GM13977 (cell line): ENCODE results near the gene DESI1.
A peak's percentile ranks its signal among the peaks of the same experiment; 100 is the strongest.
"Not testable (repeated sequence)": the region's sequence is repeated elsewhere in the genome, so short reads cannot be mapped to it uniquely, and the experiment has no call there.

Experiments
- DNase-seq: peaks from one replicate; pipeline ENCODE4 v3.0.0; 2012; ENCODE audit warnings: low spot score
- CTCF ChIP-seq: IDR thresholded peaks from 2 replicates; pipeline ENCODE4 v1.5.1; 2012; ENCODE audit warnings: mild to moderate bottlenecking, control low read depth; ENCODE audit not compliant: insufficient read depth; ENCODE audit errors: extremely low read depth, missing control alignments
- in situ Hi-C: fragments of 300-500 bp; cut with MboI; formaldehyde crosslinking; loops from one replicate; pipeline ENCODE4 v1.12.0; 2022; ENCODE audit warnings: low sequenced_read_pairs, low pct_unique_long_range_greater_than_20kb, mixed read lengths, inconsistent platforms; ENCODE audit not compliant: unreplicated experiment

DESI1 gene

GRCh38 chr22:41579297-41579996 lies 41.4 kb downstream of the DESI1 start:
- no peak for DNase-seq
- in situ Hi-C loops, result no loop called here
- no peak for TF ChIP-seq CTCF

- no peak for TF ChIP-seq CTCF
- in situ Hi-C loops, result no loop called here
- DNase-seq, result no peak
Observed at GRCh38 chr22:41578818-41579217, 42.0 kb downstream of the DESI1 start.

GRCh38 chr22:41578114-41578513 lies 42.7 kb downstream of the DESI1 start:
- DNase-seq, result no peak
- in situ Hi-C loops, result no loop called here
- no peak for TF ChIP-seq CTCF

- in situ Hi-C loops, result no loop called here
- peak; percentile 70 for DNase-seq
Observed at GRCh38 chr22:41576877-41577276, 44.0 kb downstream of the DESI1 start.

GRCh38 chr22:41575533-41575932 lies 45.3 kb downstream of the DESI1 start:
- no peak for TF ChIP-seq CTCF
- DNase-seq, result no peak
- in situ Hi-C loops, result no loop called here

More at GRCh38 chr22:41576877-41577276, 44.0 kb downstream of the DESI1 start:
- TF ChIP-seq CTCF, result peak; percentile 67

GRCh38 chr22:41574847-41575381 lies 45.9 kb downstream of the DESI1 start:
- in situ Hi-C loops, result no loop called here
- TF ChIP-seq CTCF, result no peak

GRCh38 chr22:41573677-41574076 lies 47.2 kb downstream of the DESI1 start:
- no peak for DNase-seq
- in situ Hi-C loops, result no loop called here
- TF ChIP-seq CTCF, result no peak

More at GRCh38 chr22:41574847-41575381, 45.9 kb downstream of the DESI1 start:
- no peak for DNase-seq

GRCh38 chr22:41572305-41572704 lies 48.5 kb downstream of the DESI1 start:
- in situ Hi-C loops, DNase-seq: not testable (repeated sequence)
